Left hindlimb (tissue), 1 donor: ENCODE results near the gene JARID2.

Experiments used
- DNase-seq: peaks from one replicate; pipeline ENCODE4 v3.0.0-alpha.2; 2018

Gene JARID2

DNA sequence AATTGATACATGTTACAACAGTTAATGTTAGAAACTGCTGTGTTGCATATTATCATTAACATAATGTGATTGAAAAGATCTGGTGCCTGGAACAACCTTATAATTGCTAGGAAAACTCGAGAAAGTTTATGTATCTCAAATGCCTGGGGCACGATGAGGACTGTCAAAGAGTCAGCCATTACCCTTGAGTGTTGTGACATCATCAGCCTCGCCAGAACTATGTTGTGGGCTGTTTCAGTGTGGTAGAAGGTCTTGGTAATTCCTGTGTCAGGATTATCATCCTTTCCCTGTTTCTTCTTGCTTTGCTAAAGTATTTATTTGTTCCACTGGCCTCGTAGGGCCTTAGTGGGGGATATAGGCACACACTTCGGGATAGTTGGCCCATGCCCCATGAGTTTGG lies 231.9 kb downstream of the JARID2 start:
- no peak for DNase-seq

DNA sequence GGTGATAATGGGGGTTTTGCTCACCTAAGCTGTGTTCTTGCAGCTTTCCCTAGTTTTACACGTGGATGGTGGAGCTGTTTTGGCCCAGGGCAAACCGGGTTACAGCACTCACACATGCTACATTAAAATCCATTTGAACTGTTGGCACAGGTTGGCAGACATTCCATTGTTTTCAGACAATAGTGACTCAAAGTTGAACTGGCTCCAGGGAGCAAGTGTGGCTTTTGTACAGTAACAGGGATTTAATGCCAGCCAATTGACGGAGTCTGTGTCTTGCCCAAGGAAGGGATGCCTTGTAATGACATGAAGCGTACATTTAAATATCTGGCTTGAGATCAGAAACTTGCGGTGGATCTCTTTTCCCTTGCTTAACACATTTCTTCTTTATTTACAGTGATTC lies 233.9 kb downstream of the JARID2 start:
- no peak for DNase-seq

DNA sequence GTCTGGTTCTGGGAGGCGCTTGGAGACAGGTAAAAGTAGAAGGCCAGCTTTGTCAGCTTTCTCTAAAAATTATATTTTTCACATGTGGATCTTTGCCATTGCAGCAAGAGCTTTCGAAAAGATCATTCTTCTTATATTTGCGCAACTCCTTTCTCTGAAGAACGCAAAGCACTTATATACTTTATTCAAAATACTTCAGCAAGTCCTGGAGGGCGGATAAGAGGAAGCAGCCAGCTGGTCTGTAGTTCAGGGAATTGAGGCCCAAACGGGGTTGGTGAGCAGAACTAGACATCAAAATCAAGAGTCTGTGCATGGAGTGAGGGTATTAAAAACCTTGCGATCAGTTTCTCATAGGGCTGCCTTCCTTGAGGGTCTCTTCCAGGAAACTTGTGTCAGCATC lies 234.7 kb downstream of the JARID2 start:
- no peak for DNase-seq

DNA sequence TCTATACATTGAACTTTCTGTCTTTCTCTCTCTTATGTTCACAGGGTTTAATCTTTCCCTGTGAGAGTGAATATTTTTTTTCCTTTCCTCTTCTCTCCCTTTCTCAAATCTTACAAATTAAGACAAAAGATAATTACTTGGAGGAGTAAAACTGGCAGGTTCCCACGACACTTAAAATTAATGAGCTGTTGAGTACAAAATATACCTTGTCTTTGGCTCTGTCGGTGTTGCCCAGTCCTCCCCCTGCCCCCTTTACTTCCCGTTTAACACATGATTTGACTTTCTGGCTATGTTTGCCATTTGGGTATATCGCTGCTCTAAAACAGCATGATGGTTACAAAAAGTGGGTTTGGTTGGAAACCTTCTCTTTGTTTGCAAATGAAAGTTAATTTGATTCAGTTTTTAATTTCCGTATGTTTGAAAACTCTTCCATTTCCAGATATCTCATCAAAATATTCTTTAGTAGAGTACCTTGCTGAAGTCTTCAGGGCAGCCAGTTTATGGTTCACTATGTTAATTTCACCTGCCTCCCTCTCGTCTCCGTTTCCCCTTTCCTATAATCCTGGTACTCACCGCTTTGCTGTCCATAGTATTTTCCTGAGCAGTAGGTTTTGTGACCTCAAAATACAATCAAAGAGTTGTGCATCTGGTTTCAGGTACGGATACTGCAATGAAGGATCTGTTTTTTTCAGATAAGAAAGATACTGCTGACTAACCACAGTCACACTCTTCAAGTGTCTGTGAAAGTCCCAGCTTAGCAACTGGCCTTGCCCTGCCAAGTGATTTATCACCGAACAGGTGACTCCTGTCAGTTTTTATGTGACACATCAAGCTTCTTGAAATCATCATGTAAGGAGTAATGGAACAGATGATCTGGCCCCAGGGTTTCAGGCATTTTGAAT lies 235.8 kb downstream of the JARID2 start:
- no peak for DNase-seq

DNA sequence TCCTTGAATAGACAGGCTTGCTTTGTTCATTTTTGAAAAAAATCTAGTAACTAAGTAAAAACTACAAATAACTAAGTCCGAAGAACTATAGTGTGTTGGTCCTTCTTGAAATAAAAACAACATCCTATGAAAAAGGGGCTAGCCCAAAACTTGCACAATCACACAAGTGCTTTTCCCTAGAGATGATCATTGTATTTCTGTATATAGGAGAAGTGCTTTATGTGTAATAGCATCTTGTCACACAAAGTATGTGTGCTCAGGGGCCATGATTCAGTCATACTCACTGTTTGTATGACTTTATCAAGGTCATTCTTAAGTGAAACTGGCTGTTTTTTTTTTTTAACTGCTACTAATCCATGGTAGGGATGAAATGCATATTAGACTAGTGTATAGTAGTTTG lies 237.2 kb downstream of the JARID2 start:
- no peak for DNase-seq

DNA sequence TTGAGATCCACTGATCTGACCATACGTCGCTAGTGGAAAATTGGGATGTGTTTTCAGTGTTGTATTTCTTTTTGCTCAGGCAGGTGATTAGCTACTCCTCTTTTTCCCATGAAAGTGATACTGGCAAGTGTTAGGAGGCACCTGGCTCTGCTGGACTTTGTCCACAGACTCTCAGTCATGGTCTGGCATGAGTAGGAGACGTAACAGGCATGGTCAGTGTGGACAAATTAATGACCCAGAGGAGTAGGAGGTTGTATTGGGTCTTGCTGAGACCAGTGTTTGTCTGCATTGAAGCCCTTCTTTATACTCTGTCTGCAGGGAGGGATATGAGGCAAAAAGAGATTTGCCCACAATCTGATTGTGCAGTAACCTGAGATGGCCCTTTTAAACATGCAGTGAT lies 238.3 kb downstream of the JARID2 start:
- DNase-seq: no peak

DNA sequence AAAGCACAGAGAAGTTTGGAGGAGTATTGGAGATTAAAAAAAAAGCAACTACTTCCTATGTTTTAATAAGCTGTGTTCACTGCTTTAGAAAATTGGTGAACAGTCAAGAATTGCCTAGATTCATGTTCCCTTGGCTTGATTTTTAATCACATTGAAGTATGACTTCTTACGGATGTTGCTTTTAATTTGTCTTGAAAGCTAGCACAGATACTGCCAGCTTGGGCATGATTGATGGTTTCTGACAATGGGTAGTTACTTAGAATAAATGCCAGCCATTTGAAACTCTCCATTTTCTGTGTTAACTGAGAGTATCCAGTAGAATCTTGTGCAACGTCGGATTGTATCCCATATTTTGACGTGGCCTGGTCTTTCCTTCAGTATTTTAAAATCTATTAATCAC lies 239.0 kb downstream of the JARID2 start:
- DNase-seq: no peak

DNA sequence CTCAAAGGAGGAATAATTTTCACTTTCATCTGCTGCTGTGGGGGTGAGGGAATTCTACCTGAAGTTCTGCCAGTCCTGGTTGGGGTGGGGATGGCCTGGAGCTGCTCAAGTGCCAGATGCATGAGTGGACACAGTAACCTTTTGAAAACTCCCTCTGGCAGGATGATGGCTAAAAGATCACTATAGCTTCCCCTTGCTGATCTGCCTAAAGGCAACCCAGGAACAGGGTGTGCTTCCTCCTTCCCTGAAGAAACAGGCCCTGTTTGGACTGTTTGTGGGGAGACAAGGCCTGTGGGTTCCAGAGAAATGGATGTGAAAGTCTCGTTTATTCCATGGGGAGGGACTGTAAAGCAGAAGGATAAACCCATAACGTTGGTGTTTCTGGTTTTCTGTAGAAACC lies 240.1 kb downstream of the JARID2 start:
- no peak for DNase-seq

DNA sequence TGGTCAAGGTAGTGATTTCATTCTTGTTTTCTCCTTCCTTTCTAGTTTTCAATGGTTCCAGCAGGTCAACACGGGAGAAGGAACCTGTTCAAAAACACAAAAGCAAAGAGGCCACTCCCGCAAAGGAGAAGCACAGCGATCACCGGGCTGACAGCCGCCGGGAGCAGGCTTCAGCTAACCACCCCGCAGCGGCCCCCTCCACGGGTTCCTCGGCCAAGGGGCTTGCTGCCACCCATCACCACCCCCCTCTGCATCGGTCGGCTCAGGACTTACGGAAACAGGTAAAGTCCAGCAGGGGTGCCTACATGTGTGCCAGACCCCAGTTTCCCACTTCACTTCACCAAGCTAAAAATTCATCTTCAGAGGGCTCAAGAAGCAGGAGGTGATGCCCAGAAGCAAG lies 241.4 kb downstream of the JARID2 start:
- DNase-seq: no peak

DNA sequence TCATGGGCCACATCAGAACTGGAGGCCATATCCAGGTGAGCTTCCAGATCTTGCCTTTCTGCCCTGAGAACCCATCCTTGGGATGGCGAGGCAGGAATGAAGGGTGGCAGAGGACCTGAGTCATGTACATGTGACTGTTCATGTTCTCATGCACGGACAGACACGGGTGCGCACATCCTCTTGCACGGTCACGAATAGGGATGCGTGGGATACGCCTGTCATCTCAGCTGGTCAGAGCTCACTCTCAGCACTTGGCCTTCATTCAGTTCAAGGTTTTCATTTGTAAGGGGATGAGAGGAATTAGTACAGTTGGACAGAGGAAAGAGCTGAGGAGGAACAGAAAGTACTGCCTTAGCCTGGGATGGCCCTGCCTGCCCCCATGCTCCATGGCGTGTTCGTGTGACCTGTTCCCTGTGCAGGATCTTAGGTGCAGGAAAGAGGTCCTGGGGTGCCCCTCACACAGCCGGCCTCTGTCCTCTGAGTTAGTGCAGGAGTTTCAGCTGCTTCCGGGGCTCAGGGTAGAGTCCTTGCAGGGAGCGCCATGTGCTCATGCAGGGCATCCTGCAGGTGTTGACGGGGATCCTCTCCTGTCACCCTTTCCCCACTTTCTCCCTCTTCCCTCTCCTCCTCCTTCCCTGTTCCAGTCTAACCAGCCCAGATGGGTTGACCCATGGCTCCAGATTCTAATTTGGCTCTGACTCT lies 243.5 kb downstream of the JARID2 start:
- DNase-seq: peak; percentile 23

DNA sequence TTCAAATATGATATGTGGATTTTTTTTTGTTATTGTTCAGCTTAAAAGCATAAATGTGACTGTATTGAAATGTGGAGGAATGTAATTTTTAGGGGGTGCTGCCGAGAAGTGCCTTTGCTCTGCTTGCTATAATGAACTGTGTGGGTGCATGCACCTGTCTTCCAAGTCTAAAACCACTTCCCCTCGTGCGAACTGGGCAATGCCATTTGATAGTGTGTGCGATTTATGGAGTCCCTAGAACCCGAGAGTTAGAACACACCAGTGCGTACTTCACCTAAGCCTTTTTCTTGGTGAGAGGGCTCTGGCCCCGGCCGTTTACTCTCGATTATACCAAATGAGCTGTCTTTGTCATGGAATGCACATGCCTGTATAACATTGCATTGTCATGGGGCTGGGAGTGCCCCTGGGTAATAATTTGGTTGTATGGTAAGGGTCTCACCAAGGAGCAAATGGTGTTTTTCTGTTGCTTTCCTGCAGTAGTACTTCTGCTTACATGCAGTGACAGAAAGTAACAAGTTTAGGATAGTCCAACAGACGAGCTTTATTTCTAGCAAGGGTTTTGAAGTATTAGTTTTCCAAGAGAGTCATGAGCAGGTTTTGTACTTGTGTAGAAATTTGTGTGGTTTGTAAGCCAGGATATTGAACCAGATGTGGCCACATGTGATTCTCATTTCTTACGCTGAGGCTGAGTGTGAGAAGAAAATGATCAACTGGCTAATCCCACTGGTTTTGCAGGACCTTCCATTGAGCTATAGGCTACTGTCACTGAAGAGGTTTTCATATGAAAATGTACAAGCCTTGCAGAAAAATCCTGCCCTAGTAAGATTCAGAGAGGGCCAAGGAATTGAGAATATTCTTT lies 244.6 kb downstream of the JARID2 start:
- DNase-seq: no peak

DNA sequence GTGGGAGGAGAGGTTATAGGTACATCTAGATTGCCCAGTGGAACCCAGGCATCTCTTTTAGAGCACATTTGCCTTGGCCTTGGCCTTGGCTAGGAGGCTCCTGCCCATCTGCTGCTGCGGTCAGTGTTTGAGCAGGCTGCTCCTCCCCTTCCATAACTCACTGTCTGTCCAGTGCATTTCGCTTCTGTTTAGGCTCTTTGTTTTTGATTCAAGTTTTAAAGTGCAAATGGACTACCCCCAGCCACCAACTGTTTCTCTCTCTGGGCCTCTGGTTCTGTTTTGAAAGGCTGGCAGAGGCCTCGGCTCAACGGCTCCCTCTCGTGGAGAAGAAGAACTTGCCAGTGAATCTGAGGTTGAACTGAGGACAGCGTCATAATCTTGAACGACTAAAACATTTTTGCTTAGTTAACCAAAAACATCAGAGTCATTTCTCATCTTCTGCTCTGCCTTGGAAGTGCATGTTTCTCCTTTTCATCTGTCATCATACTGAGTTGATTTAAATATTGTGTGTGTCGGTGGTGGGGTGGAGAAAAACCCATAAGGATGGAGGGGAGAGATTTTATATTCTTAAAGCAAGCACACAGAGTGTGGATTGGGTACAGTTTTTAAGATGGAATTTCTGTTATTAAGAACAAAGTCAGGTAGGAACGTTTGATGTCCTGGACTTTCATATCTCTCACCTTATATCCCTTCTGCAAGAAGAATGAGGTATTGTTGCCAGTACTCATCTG lies 245.6 kb downstream of the JARID2 start:
- DNase-seq: peak; percentile 70

DNA sequence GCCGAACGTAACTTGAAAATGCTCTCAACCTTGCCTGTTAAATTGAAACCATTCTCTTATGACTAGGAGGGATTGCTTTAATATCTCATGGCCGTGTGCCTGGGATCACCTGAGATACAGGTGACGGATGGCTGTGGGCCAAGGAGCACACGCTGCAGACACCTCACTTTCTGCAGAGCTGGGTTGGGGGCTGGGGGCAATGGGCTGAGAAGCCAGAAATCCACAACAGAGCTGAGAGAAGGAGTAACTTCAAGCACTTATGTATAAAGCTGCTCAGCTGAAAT lies 246.1 kb downstream of the JARID2 start:
- no peak for DNase-seq

DNA sequence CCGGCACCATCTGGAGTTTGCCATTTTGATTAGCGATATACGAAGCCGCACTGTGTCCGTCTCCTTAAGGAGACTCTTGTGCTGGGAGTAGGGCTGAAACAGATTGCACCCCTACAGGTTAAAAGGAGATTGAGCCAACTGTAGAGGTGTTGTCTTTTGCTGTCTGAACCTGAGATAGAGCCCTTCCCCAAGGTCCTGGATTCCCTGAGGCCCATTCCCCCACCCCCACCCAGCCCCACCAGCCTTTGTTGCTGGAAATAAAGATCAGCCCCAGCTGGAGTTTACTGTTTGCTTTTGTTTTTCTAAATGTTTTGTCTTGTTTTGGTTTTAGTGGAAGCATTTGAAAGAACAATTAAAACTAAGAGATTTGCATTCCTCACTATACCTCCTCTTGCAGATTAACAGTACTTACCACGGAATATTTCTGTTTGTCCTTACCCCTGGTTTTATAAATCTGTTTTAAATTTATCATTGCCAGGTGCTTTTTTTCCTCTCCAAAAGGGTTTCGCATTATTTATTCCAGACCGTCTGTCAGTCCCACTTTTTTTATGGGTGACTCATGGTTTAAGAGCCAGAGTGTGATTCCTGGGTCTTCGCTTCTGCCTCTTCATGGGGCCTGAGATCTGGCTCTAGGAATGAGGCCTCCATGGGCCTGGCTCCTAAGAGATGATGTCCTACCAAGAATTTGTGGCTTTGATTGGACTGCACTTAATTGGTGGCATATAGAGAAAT lies 247.7 kb downstream of the JARID2 start:
- DNase-seq: no peak

DNA sequence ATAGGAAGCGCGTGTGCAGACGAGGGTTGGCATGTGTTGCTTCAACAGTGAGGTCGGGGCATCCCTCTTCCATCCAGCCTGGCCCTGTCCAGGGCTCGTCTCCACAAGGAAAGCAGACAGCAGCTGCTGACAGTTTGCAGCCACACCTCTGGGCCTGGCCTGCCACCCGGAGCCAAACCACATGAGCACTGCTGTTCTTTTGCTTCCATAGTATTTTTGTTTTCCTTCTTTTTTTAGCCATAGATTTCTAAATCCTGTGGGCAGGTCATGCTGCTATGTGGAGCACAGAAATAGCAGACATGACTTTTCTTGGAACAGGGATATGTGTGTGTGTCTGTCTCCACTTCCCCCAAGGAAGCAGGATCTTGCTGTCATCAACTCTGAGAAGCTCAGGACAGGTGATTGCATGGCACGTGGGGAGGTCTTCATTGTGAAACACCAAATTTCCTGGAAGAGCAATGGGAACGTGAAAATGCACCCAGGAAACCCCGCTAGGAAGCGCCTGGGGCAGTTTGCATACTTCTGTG lies 249.6 kb downstream of the JARID2 start:
- peak; percentile 67 for DNase-seq

DNA sequence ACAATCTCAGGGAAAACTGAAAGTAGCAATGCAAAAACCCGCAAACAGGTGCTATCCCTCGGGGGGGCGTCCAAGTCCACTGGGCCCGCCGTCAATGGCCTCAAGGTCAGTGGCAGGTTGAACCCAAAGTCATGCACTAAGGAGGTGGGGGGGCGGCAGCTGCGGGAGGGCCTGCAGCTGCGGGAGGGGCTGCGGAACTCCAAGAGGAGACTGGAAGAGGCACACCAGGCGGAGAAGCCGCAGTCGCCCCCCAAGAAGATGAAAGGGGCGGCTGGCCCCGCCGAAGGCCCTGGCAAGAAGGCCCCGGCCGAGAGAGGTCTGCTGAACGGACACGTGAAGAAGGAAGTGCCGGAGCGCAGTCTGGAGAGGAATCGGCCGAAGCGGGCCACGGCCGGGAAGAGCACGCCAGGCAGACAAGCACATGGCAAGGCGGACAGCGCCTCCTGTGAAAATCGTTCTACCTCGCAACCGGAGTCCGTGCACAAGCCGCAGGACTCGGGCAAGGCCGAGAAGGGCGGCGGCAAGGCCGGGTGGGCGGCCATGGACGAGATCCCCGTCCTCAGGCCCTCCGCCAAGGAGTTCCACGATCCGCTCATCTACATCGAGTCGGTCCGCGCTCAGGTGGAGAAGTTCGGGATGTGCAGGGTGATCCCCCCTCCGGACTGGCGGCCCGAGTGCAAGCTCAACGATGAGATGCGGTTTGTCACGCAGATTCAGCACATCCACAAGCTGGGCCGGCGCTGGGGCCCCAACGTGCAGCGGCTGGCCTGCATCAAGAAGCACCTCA lies 250.7 kb downstream of the JARID2 start:
- DNase-seq: no peak

DNA sequence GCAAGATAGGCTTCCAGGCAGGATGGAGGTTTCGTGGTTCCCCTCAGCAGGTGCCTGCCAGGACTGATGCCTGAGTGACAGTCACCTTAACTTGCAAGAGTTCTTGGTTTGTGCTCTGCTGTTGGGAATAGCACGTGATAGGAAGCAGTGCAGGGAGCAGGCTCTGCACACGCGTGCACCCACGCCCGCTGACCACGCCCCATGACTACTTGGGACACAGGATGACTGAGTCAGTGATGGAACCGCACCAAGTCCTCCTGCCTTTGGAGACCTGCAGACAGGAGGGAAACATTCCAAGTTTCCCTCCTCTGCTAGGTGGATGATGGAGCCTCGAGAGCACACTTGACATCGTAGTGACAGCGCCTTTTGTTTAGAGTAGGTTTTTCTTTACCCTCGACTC lies 252.8 kb downstream of the JARID2 start:
- DNase-seq: no peak

DNA sequence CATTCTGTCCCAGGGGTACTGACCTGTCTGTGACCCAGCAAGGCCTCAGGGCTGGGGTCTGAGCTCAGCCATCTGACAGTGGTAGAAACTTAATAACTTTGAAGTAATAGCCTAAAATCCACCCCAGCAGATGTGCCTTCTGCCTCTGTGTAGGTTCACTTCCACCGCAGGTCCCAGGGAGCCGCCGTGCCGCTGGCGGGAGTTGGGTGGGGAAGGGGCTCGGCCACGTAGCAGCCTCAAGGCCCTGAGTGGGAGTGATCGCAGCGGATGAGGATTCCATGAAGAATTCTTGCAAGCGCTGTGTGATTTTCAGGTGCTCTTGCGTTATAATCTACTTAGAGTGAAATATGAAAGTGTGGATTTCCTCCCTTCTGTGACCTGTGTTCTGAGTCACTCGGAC lies 253.3 kb downstream of the JARID2 start:
- no peak for DNase-seq

DNA sequence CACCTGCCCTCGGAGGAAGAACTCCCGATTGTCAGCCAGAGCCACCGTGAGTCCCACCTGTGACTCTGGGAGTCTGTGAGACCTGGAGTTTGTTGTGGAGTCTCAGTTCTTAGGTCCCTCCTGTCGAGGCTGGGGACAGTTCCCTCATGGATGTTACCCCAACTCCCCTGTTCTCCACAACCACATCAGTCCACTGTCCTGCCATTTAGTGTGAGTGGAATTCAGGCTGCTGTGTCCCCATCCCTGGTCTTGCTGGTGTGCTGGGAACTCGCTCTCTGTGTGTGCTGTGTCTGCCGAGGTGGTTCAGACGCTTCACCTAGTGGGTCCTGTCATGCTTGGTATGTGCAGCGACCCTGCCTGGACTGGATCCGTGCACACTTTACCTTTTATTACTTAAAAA lies 253.7 kb downstream of the JARID2 start:
- no peak for DNase-seq

DNA sequence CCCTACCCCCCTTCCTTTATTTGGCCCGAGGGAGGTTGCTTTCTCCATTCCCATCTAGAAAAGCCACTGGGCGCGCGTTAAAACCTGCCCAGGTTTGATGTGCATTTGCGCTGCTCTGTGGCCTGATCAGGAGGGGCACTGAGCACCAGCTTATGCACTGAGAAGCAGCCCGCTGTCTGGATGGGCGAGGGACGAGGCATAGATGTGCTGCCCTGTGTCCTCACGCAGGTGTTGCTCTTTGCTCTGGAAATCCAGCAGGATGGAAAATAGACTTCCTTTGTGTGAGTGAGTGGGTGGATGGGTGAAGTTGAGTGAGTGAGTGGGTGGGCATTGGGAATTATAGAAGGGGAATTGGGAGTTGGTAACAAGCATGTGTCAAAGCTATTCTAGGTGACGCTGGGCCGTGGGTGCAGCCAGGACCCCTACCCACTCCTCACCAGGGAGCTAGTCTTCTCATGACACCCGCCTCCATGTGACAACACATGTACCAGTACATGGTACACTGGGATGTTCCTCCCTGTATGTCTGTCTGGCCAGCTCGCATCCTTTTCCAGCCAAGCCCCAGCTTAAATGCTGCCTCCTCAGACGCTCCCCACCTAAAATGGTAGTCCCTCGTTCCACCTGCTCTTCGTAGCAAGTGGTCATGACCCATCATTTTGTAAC lies 254.3 kb downstream of the JARID2 start:
- no peak for DNase-seq
